ENCODE results near the gene STAT6. TPM values are rescaled to one million over a fixed set of nuclear protein-coding genes. Genes with fewer than 3 reads are reported as not detected.

Gene STAT6
- 100 to 1,000 TPM; 158 to 198 TPM for total RNA-seq

DNA sequence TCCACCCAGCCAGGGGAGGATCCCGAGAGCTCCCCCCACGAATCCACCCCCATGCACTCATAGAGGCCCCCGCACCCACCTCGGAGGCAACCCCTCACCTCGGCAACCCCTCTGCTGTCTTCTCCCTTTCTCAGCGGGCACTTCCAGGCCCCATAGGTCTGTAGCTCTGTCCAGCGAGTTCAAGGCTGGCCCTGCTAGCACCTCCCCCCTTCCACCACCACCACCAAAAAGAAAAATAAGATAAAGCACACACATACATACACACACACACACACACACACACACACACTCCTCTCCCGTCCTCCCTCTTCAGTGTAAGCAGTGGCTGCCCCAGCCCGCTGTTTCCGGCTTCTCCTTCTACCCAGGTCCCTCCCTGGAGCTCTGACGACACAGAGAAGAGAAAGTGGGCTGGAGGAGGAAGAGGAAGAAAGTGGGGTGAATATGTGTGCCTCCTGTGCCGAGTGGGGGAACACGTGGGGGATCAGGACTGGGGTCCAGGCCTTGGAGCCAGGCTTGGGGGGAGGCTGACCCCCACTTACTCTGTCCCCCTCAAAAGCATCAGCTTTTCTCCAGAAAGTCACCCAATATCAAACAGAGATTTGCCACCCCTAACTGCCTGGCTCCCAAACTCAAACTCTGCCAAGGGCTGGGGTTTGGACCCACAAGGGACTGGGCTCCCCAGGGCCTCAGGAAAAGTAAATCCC lies at the start of gene STAT6:
Gene STAT6, minus strand, starts transcription at position 332 of the 704 bp plus-strand sequence. CDS start 3,084 bp downstream, outside the sequence.
- Mint-ChIP-seq H3K9me3 (no peaks in the 10 kb centered on the region), H3K4me3 (peak within 1 kb of the TSS; percentile 93), H3K27ac (peak within 1 kb of the TSS; percentile 85 to 95), H3K4me1 (ENCODE audit: low read depth in 2 of 2) (peaks cover 48 to 56% of the 10 kb centered on the region in 2 donors), H3K27me3 (no peaks in the 10 kb centered on the region), H3K36me3 (peaks cover 10% of the 10 kb centered on the region)
- peak; percentile 86 for DNase-seq (ENCODE audit: low spot score)
- ATAC-seq = peak; percentile 82 to 83

- Mint-ChIP-seq H3K27ac (no peak overlapping the region), H3K4me1 (ENCODE audit: low read depth in 2 of 2) (peaks cover 20% of the 10 kb centered on the region in 2 donors), H3K9me3 (no peaks in the 10 kb centered on the region)
Observed at GRCh38 chr12:57160741-57161140, 49.6 kb upstream of the STAT6 start.

GRCh38 chr12:57160040-57160439 lies 48.9 kb upstream of the STAT6 start:
- Mint-ChIP-seq H3K36me3 (no peaks in the 10 kb centered on the region), H3K4me1 (ENCODE audit: low read depth in 2 of 2) (peaks cover 20% of the 10 kb centered on the region in 2 donors), H3K4me3 (no peak overlapping the region), H3K27ac (no peak overlapping the region), H3K27me3 (peaks cover 0 to 3% of the 10 kb centered on the region in 2 donors), H3K9me3 (no peaks in the 10 kb centered on the region)
- no peak for DNase-seq (ENCODE audit: low spot score)
- no peak for ATAC-seq

More at GRCh38 chr12:57160741-57161140, 49.6 kb upstream of the STAT6 start:
- DNase-seq (ENCODE audit: low spot score) = no peak
- ATAC-seq = no peak
- no peaks in the 10 kb centered on the region for H3K36me3 Mint-ChIP-seq
- no peak overlapping the region for H3K4me3 Mint-ChIP-seq
- H3K27me3 Mint-ChIP-seq = no peaks in the 10 kb centered on the region

DNA sequence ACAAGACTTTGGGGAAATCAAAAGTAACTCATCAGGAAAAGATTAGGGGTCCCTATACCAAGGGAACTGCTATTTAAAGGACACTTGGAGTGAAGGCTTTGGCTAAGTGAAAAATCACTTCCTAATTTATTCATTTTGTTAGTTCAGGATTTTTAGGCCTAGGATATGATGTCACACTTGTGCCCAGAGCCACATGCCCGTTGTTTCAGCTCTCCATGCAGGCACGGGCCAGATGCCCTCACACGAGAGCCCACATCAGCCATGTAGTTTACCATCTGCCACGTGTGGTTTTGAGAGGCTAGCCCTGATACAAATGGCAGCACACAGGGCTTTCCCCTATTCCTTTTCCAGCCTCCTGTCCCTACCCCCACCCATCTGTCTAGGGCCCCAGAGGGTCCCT lies 48.1 kb upstream of the STAT6 start:
- Mint-ChIP-seq H3K9me3 (no peaks in the 10 kb centered on the region), H3K4me1 (ENCODE audit: low read depth in 2 of 2) (peaks cover 20% of the 10 kb centered on the region in 2 donors), H3K36me3 (no peaks in the 10 kb centered on the region), H3K27ac (no peak overlapping the region), H3K4me3 (no peak overlapping the region), H3K27me3 (peaks cover 0 to 3% of the 10 kb centered on the region in 2 donors)
- ATAC-seq = no peak
- no peak for DNase-seq (ENCODE audit: low spot score)

DNA sequence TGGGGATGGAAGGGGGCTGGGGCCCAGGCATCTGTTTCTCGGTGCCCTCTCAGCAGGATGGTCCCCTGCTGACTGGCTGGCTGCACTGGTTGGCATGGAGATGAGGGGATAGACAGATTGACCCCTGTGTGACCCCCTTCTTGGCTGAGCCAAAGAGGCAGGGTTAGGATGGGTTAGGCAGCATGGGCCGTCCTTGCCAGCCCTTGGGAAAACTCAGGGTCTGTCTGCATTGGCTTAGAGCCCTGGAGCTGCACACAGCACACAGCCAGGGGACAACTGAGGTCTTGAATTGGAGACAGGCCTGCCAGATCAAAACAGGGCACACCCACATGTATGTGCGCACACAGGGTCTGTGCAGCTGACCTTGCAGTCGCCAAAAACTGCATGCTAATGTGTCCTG lies 47.5 kb upstream of the STAT6 start:
- Mint-ChIP-seq H3K9me3 (no peaks in the 10 kb centered on the region), H3K4me1 (ENCODE audit: low read depth in 2 of 2) (peaks cover 20% of the 10 kb centered on the region in 2 donors), H3K27me3 (peaks cover 0 to 3% of the 10 kb centered on the region in 2 donors), H3K36me3 (no peaks in the 10 kb centered on the region), H3K4me3 (no peak overlapping the region), H3K27ac (no peak overlapping the region)
- DNase-seq (ENCODE audit: low spot score) (no peak), ATAC-seq (no peak)

DNA sequence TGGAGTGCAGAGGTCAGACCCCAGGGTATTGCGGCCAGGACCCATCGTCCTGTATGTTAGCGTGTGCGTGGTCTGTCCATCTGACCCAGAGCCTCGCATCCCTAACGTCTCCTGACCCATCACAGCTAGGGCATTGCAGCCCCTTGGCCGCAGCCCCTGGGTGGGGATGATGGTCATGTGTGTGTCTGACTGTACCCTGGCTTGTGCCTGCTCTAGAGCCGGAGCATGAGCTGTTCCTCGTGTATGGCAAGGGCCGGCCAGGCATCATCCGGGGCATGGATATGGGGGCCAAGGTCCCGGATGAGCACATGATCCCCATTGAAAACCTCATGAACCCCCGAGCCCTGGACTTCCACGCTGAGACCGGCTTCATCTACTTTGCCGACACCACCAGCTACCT lies 47.0 kb upstream of the STAT6 start:
- no peak for DNase-seq (ENCODE audit: low spot score)
- Mint-ChIP-seq H3K27ac (peak overlapping the region in 1 of 2 donors; percentile 19), H3K27me3 (peaks cover 0 to 3% of the 10 kb centered on the region in 2 donors), H3K9me3 (no peaks in the 10 kb centered on the region), H3K36me3 (no peaks in the 10 kb centered on the region), H3K4me1 (ENCODE audit: low read depth in 2 of 2) (peaks cover 20% of the 10 kb centered on the region in 2 donors), H3K4me3 (peak overlapping the region; percentile 68)
- ATAC-seq = no peak

DNA sequence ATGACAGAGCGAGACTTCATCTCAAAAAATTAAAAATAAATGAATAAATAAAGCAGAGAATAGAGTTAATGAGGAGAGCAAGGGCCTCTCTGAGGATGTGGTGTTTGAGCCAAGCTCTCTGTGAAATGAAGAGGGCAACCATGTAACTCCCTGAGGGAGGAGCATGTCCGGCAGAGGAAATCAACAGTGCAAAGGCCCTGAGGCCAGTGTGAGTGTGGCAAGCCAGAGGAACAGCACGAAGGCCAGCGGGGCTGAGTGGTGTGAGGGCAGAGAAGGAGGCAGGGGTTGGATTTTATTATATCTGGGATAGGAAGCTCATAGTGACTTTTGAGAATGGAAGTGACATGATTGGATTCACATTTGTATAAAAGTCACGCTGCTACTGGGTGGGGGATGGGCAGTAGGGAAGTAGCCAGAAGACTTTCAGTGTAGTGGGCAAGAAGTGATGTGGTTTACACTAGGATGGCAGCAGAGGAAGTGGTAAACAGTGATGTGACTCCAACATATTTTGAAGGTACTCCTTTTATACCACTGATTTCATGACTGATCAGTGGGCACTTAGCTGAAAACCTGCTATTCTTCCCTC lies 46.5 kb upstream of the STAT6 start:
- peak overlapping the region in 1 of 2 donors; percentile 19 for H3K27ac Mint-ChIP-seq
- H3K9me3 Mint-ChIP-seq = no peaks in the 10 kb centered on the region
- ATAC-seq = peak in 1 of 2 donors; percentile 68
- H3K27me3 Mint-ChIP-seq = peaks cover 0 to 3% of the 10 kb centered on the region in 2 donors
- no peak for DNase-seq (ENCODE audit: low spot score)
- H3K4me3 Mint-ChIP-seq = peak overlapping the region; percentile 68
- peaks cover 20% of the 10 kb centered on the region in 2 donors for H3K4me1 Mint-ChIP-seq (ENCODE audit: low read depth in 2 of 2)
- H3K36me3 Mint-ChIP-seq = no peaks in the 10 kb centered on the region

GRCh38 chr12:57156701-57157403 lies 45.7 kb upstream of the STAT6 start:
- peak overlapping the region; percentile 19 to 57 for H3K27ac Mint-ChIP-seq
- no peaks in the 10 kb centered on the region for H3K36me3 Mint-ChIP-seq
- no peaks in the 10 kb centered on the region for H3K9me3 Mint-ChIP-seq
- DNase-seq (ENCODE audit: low spot score) (no peak), ATAC-seq (peak in 1 of 2 donors; percentile 37)
- H3K27me3 Mint-ChIP-seq = peaks cover 0 to 3% of the 10 kb centered on the region in 2 donors
- peaks cover 20% of the 10 kb centered on the region in 2 donors for H3K4me1 Mint-ChIP-seq (ENCODE audit: low read depth in 2 of 2)
- peak overlapping the region; percentile 37 for H3K4me3 Mint-ChIP-seq

DNA sequence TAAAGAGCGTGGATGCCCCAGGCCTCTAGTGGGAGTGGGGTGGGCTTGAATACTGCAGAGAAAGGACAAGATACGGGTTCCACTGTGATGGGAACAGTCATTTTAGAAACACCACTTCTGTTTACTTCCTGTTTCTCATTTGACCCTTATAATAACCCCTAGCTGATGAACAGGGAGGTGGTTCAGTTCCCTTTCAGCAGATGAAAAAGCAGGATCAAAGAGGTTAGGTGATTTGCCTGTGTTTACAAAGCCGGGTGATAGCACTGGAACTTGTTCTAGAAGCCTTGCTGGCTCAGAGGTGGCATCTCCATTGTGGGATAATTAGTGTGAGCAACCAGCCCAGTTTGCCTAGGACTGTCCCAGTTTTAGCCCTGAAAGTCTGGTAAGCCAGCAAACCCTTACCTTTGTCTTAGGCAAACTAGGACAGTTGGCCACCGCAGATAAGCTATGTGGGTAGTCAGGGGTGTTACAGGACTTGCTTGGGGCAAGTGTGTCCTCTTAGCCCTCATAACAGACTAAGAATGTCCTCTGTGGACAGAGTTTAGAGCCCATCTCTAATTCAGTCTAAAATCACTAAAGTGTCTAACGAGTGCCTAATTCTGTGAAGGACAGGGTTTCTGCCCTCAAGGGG lies 43.8 kb upstream of the STAT6 start:
- ATAC-seq (no peak), DNase-seq (ENCODE audit: low spot score) (no peak)
- Mint-ChIP-seq H3K9me3 (no peaks in the 10 kb centered on the region), H3K27me3 (peaks cover 0 to 3% of the 10 kb centered on the region in 2 donors), H3K4me1 (ENCODE audit: low read depth in 2 of 2) (peaks cover 17 to 20% of the 10 kb centered on the region in 2 donors), H3K4me3 (no peak overlapping the region), H3K27ac (no peak overlapping the region), H3K36me3 (no peaks in the 10 kb centered on the region)

DNA sequence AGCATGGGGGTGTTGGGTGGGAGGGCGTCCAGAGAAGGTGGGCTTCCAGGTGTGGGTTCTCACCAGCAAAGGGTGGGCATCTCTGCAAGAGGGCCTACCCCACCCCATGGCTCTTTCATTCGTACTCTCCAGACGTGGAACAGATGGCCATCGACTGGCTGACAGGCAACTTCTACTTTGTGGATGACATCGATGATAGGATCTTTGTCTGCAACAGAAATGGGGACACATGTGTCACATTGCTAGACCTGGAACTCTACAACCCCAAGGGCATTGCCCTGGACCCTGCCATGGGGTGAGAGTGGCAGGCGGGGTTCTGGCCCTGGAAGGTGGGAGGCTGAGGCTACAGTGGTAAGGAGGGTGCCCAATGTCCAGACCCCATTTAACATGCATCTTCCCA lies 42.9 kb upstream of the STAT6 start:
- Mint-ChIP-seq H3K36me3 (no peaks in the 10 kb centered on the region), H3K4me3 (no peak overlapping the region), H3K4me1 (ENCODE audit: low read depth in 2 of 2) (peaks cover 17 to 20% of the 10 kb centered on the region in 2 donors), H3K9me3 (no peaks in the 10 kb centered on the region), H3K27me3 (peaks cover 0 to 3% of the 10 kb centered on the region in 2 donors), H3K27ac (no peak overlapping the region)
- no peak for DNase-seq (ENCODE audit: low spot score)
- no peak for ATAC-seq

- H3K4me1 Mint-ChIP-seq (ENCODE audit: low read depth in 2 of 2) = peaks cover 17 to 20% of the 10 kb centered on the region in 2 donors
- H3K36me3 Mint-ChIP-seq = no peaks in the 10 kb centered on the region
- ATAC-seq (no peak), DNase-seq (ENCODE audit: low spot score) (no peak)
- no peaks in the 10 kb centered on the region for H3K9me3 Mint-ChIP-seq
- H3K4me3 Mint-ChIP-seq = no peak overlapping the region
- peaks cover 0 to 3% of the 10 kb centered on the region in 2 donors for H3K27me3 Mint-ChIP-seq
- no peak overlapping the region for H3K27ac Mint-ChIP-seq
Observed at GRCh38 chr12:57153415-57153997, 42.3 kb upstream of the STAT6 start.

GRCh38 chr12:57152639-57153038 lies 41.5 kb upstream of the STAT6 start:
- ATAC-seq (no peak), DNase-seq (ENCODE audit: low spot score) (no peak)
- Mint-ChIP-seq H3K27me3 (peaks cover 0 to 3% of the 10 kb centered on the region in 2 donors), H3K27ac (no peak overlapping the region), H3K4me3 (no peak overlapping the region), H3K36me3 (no peaks in the 10 kb centered on the region), H3K9me3 (no peaks in the 10 kb centered on the region), H3K4me1 (ENCODE audit: low read depth in 2 of 2) (peaks cover 10 to 13% of the 10 kb centered on the region in 2 donors)

Data from natural killer cell treated with Interleukin-12 subunit alpha and Interleukin-12 subunit beta and Interleukin-15 and Interleukin-18, amount 100 ng/mL, for 72 hours (primary cell).